Naive thymus-derived CD8-positive, alpha-beta T cell (primary cell): ENCODE measurements around the gene KCND2. TPM values are rescaled to one million over a fixed set of nuclear protein-coding genes. Genes with fewer than 3 reads are reported as not detected.

ENCODE experiments used
- ATAC-seq, 2 donors: fragments of 150-1000 bp; cut with Tn5 transposase in 1 of 2; sonication (Bioruptor Pico), chemical (Tn5 transposase) in 1 of 2; 1 replicate in 1 of 2; 2 replicates in 1 of 2; pipeline ENCODE4 v1.10.0; 2021; ENCODE audit warnings: mild to moderate bottlenecking in 2 of 2, moderate library complexity in 2 of 2
- POLR2A ChIA-PET: fragments of 350-600 bp; sonication (Branson Sonifier 250); formaldehyde crosslinking; loops from one replicate; lab custom pipeline; 2021; ENCODE audit warnings: antibody characterized with exemption; lab: Charles Lee
- DNase-seq, 10 donors: peaks; one replicate each; pipeline versions ENCODE4 v3.0.0 to v3.0.0-alpha.2; 2020 to 2022
- H3K27ac Mint-ChIP-seq, 10 donors: one replicate each; pipeline ENCODE4 v1.8.0; 2020 to 2022; ENCODE audit warnings: mild to moderate bottlenecking in 10 of 10, mixed read lengths in 10 of 10, moderate library complexity in 4 of 10, inconsistent platforms in 1 of 10
- H3K27me3 Mint-ChIP-seq, 5 donors: one replicate each; pipeline ENCODE4 v1.8.0; 2021 to 2022; ENCODE audit warnings: mixed read lengths in 5 of 5
- H3K36me3 Mint-ChIP-seq, 3 donors: one replicate each; pipeline ENCODE4 v1.8.0; 2020 to 2022; ENCODE audit warnings: mixed read lengths in 3 of 3, mild to moderate bottlenecking in 2 of 3, inconsistent platforms in 1 of 3
- H3K4me1 Mint-ChIP-seq, 4 donors: one replicate each; pipeline ENCODE4 v1.8.0; 2021 to 2022; ENCODE audit warnings: mixed read lengths in 4 of 4
- H3K4me3 Mint-ChIP-seq, 10 donors: one replicate each; pipeline ENCODE4 v1.8.0; 2020 to 2022; ENCODE audit warnings: mild to moderate bottlenecking in 10 of 10, mixed read lengths in 10 of 10, moderate library complexity in 6 of 10, inconsistent platforms in 1 of 10
- H3K9me3 Mint-ChIP-seq, 9 donors: one replicate each; pipeline ENCODE4 v1.8.0; 2020 to 2022; ENCODE audit warnings: mixed read lengths in 9 of 9, mild to moderate bottlenecking in 3 of 9, inconsistent platforms in 1 of 9, moderate library complexity in 1 of 9
- polyA plus RNA-seq, 3 donors: library from polyadenylated mRNA; unstranded; fragments of 300-500 nt; fragmentation: Illumina TruSeq; gene quantifications; one replicate each; pipeline ENCODE4 v1.2.3, GENCODE V29; 2021
- total RNA-seq, 8 experiments: library from RNA in 2 of 8; stranded (reverse) in 2 of 8; gene quantifications; one replicate each; pipeline ENCODE4 v1.2.3 and lab custom pipeline; 2021 to 2026

Gene KCND2
- total and polyA plus RNA-seq, 5 experiments from 2014 or later: not detected

DNA sequence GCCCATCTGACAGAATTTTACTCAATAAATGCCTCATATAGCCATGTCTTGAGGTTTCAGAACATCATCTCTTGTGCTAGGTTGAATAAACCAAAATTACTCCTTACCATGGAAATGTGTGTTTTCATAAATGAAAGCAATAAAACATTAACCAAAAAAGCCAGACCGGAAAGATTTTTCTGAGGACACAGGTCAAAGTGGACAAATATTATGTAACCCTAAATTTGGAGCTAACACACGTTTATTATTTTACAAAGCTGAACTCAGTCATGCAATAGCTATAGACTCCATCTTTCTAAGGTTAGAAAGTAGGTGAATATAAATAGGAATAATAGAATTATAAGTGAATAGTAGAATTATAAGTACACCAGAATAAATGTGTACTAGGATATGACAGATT lies 315.9 kb downstream of the KCND2 start:
- Mint-ChIP-seq H3K36me3 (no peaks in the 10 kb centered on the region), H3K9me3 (peaks cover 0 to 10% (median 0%) of the 10 kb centered on the region in 9 donors), H3K4me3 (no peak overlapping the region), H3K27me3 (no peaks in the 10 kb centered on the region), H3K27ac (no peak overlapping the region), H3K4me1 (no peaks in the 10 kb centered on the region)
- no peak for ATAC-seq
- no peak for DNase-seq
- POLR2A ChIA-PET: no interaction called here

DNA sequence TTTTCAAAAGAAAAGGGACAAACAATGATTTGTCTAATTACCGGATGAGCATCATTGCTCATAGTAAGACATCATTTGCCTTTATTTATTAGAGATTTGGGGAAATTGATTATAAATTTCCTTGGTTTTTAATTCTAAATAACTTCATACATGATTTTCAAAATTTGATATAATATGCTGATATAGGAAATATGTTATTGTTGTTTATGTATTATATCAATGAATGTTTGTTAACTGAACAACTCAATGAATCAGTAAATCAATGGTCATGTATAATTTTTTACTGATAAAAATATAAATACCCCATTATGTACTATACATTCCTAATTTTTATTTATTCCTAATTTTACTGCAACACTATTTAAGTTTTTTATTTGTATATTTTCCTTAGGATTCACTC lies 327.6 kb downstream of the KCND2 start:
- no peak for ATAC-seq
- no peak overlapping the region for H3K4me3 Mint-ChIP-seq
- peaks cover 0 to 9% (median 2%) of the 10 kb centered on the region in 9 donors for H3K9me3 Mint-ChIP-seq
- H3K36me3 Mint-ChIP-seq: no peaks in the 10 kb centered on the region
- DNase-seq: no peak
- no peaks in the 10 kb centered on the region for H3K4me1 Mint-ChIP-seq
- POLR2A ChIA-PET: no interaction called here
- H3K27me3 Mint-ChIP-seq: no peaks in the 10 kb centered on the region
- no peak overlapping the region for H3K27ac Mint-ChIP-seq

DNA sequence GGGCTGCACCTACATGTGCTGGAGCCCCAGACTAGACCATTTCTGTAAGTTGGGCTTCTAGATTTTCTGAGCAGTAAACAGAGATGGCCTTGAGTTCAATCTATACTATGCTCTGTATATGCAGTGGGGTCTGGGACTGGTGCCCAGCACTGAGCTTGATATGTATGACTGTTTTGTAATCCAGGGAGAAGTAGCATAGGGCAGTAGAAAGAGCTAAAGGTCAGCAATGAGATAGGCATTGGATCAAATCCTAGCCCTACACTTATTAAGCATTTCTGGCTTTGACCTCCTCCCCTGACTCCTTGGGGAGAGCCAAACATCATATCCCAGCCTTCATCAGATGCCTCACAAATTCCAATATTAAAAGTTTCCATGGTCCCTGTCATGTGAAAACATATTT lies 330.4 kb downstream of the KCND2 start:
- no peaks in the 10 kb centered on the region for H3K27me3 Mint-ChIP-seq
- H3K4me1 Mint-ChIP-seq: no peaks in the 10 kb centered on the region
- POLR2A ChIA-PET: no interaction called here
- ATAC-seq: no peak
- H3K36me3 Mint-ChIP-seq: no peaks in the 10 kb centered on the region
- no peak for DNase-seq
- no peak overlapping the region for H3K27ac Mint-ChIP-seq
- no peak overlapping the region for H3K4me3 Mint-ChIP-seq
- H3K9me3 Mint-ChIP-seq: peaks cover 0 to 9% (median 4%) of the 10 kb centered on the region in 9 donors

DNA sequence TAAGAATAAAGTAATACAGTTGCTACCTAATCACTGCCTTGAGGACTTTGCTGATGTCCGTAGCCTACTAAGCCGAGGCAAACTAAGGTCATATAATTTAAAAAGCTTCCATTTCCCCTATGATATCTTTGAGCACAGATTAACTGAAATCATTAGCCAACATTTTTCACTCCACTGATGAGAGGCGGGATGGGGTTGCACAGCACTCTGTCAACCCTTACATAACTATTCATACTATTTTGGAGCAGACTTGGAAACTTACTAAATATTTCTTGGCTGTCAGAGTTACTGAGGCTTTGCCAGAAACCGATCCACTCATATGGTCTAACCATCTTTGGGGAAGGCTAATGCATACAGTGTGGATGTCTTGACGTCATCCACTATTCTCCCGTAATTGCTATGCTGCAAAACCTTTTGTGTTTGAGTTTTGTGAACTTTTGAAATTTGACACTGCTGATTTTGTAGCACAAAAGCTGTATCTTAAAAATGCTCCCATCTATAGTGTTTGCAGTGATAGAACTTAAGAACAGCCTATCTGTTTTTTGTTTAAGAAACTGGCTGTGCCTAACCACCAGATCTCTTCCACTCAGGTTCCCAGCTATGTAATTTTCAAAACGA lies 336.3 kb downstream of the KCND2 start:
- H3K36me3 Mint-ChIP-seq: no peaks in the 10 kb centered on the region
- no peak overlapping the region for H3K27ac Mint-ChIP-seq
- H3K27me3 Mint-ChIP-seq: no peaks in the 10 kb centered on the region
- no peak for ATAC-seq
- H3K9me3 Mint-ChIP-seq: peaks cover 0 to 9% (median 3%) of the 10 kb centered on the region in 9 donors
- no peak overlapping the region for H3K4me3 Mint-ChIP-seq
- DNase-seq: no peak
- no peaks in the 10 kb centered on the region for H3K4me1 Mint-ChIP-seq
- POLR2A ChIA-PET: no interaction called here

DNA sequence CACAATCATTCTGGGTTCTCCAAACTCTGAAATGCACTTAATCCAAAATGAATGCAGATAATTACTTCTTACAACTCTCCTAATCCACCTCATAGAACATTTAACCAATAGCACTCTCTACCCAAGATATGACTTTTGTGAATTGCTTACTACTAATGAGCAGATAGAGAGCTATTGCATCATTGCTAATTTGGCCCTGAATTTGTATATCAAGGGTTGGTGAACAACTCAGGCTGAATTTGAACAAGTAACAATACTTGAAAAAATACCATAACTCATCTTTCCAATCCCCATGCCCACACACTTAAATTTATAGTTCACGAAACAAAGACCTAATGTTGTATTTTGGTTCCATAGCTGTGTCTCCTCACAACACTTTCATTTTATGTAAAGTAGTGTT lies 339.0 kb downstream of the KCND2 start:
- no peaks in the 10 kb centered on the region for H3K36me3 Mint-ChIP-seq
- ATAC-seq: no peak

DNA sequence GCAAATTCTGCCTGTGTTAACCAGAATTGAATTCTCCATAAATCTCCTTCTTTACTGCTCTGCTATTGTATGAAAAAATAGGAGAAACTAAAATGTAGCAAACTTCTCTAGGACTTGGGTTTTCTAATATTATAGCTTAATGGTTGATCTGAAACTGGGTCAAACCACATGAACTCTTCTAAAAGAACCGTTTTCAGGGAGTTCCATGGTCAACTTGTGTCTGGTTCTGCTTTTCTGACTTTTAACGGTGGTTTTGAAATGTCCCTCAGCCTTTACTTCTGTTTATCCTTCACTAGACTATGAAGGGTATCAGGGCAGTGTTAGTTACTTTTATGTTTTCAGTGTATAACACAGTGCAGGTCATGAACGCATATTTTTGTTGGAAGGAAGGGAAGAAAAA lies 342.7 kb downstream of the KCND2 start:
- Mint-ChIP-seq H3K36me3 (no peaks in the 10 kb centered on the region), H3K4me3 (no peak overlapping the region), H3K9me3 (peaks cover 0 to 14% (median 0%) of the 10 kb centered on the region in 9 donors), H3K27ac (no peak overlapping the region), H3K27me3 (no peaks in the 10 kb centered on the region), H3K4me1 (no peaks in the 10 kb centered on the region)
- ATAC-seq (no peak), DNase-seq (no peak)
- POLR2A ChIA-PET: no interaction called here

More for the DNA sequence above, 339.0 kb downstream of the KCND2 start:
- POLR2A ChIA-PET: no interaction called here
- DNase-seq: no peak
- Mint-ChIP-seq H3K27me3 (no peaks in the 10 kb centered on the region), H3K27ac (no peak overlapping the region), H3K9me3 (peaks cover 0 to 9% (median 0%) of the 10 kb centered on the region in 9 donors), H3K4me1 (no peaks in the 10 kb centered on the region), H3K4me3 (no peak overlapping the region)

DNA sequence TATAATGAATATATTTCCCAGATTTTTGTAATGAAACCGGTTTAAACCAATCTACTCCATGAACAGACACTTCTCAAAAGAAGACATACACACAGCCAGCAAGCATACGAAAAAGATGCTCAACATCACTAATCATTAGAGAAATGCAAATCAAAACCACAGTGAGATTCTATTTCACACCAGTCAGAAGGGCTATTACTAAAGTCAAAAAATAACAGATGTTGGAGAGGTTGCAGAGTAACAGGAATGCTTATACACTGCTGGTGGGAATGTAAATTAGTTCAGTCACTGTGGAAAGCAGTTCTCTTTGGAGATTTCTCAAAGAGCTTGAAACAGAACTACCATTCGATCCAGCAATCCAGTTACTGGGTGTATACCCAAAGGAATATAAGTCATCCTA lies 344.3 kb downstream of the KCND2 start:
- H3K27me3 Mint-ChIP-seq: no peaks in the 10 kb centered on the region
- POLR2A ChIA-PET: no interaction called here
- H3K4me1 Mint-ChIP-seq: no peaks in the 10 kb centered on the region
- no peak overlapping the region for H3K27ac Mint-ChIP-seq
- ATAC-seq (no peak), DNase-seq (no peak)
- H3K9me3 Mint-ChIP-seq: peaks cover 0 to 16% (median 0%) of the 10 kb centered on the region in 9 donors
- no peak overlapping the region for H3K4me3 Mint-ChIP-seq
- no peaks in the 10 kb centered on the region for H3K36me3 Mint-ChIP-seq

DNA sequence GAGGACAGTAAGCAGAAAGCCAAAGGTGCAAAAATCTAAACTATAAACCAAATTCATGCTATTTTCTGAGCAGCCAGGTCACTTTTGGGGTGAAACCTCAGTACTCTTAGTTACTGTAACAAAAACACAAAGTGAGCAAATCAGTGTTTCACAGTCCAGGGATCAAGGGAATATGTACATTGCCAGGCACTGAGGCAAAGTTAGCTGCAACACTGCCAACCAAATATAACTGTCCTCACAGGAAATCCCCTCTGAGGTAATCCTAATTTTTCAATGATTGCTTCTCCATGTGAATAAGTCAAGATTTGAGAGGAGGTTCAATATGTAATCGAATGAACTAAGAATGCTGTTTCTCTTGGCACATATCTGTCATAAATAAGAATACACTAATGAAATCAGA lies 355.3 kb downstream of the KCND2 start:
- ATAC-seq: no peak
- no peak overlapping the region for H3K27ac Mint-ChIP-seq
- no peak overlapping the region for H3K4me3 Mint-ChIP-seq
- H3K9me3 Mint-ChIP-seq: peaks cover 0 to 2% (median 0%) of the 10 kb centered on the region in 9 donors
- DNase-seq: no peak
- H3K36me3 Mint-ChIP-seq: no peaks in the 10 kb centered on the region
- no peaks in the 10 kb centered on the region for H3K27me3 Mint-ChIP-seq
- no peaks in the 10 kb centered on the region for H3K4me1 Mint-ChIP-seq
- POLR2A ChIA-PET: no interaction called here

DNA sequence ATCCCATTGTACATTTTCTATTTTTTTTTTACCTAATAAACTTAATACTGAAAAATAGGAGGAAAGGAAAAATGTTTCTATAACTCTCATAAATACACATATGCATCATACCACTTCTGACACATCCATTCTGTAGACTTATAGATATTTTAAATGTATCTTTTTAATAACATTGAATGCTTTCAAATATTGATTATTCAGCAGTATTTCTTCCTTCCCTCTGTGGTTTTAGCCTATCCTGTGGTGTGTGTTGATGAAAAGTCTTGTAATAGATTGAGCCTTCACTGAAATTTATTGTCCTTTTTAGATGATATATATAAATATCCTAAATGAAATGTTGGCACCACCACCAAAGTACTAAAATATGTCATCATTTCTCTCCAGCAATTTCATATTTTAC lies 366.9 kb downstream of the KCND2 start:
- POLR2A ChIA-PET: no interaction called here
- DNase-seq: no peak
- no peaks in the 10 kb centered on the region for H3K4me1 Mint-ChIP-seq
- H3K27ac Mint-ChIP-seq: no peak overlapping the region
- H3K9me3 Mint-ChIP-seq: peaks cover 0 to 8% (median 2%) of the 10 kb centered on the region in 9 donors
- no peaks in the 10 kb centered on the region for H3K27me3 Mint-ChIP-seq
- no peak overlapping the region for H3K4me3 Mint-ChIP-seq
- no peaks in the 10 kb centered on the region for H3K36me3 Mint-ChIP-seq
- no peak for ATAC-seq

DNA sequence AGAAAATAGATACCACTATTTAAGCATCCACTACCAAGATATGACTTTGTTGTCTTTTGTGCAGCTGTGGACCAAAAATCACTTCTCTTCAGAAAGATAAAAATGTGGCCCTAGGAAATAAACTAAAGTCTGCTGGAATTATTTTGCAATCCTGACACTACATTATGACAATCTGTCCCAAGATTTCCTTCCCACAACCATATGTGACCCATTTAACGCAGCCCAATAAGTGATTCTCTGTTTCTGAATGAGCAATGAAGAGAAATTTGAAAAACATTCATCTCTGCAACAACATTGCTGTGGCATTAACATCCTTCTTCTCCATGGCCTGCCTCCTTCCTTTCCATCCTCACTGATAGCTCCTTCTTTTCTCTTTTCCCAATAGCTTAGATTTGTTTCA lies 373.0 kb downstream of the KCND2 start:
- H3K9me3 Mint-ChIP-seq: peaks cover 0 to 11% (median 2%) of the 10 kb centered on the region in 9 donors
- H3K27me3 Mint-ChIP-seq: peaks cover 0 to 1% (median 0%) of the 10 kb centered on the region in 5 donors
- H3K36me3 Mint-ChIP-seq: no peaks in the 10 kb centered on the region
- DNase-seq: no peak
- no peak overlapping the region for H3K27ac Mint-ChIP-seq
- ATAC-seq: no peak
- H3K4me3 Mint-ChIP-seq: no peak overlapping the region
- H3K4me1 Mint-ChIP-seq: no peaks in the 10 kb centered on the region
- POLR2A ChIA-PET: no interaction called here

DNA sequence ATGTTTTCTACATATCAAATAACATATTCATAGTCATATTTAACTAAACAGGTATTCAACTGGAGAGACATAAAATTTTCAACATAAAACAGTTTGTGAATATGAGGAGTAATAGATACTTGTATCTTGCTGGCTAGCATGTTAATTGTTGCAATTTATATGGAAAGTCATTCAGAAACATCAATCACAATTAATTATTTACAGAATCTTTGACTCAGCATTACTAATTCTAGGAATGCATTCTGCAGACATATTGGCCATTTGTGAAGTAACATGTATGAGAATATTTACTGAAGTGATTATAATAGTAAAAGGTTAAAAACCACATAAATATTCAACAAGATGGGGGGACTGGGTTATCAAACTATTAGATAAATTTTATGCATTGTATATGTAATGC lies 381.3 kb downstream of the KCND2 start:
- Mint-ChIP-seq H3K27me3 (peaks cover 0 to 3% (median 0%) of the 10 kb centered on the region in 5 donors), H3K4me1 (no peaks in the 10 kb centered on the region), H3K36me3 (no peaks in the 10 kb centered on the region), H3K9me3 (peaks cover 0 to 4% (median 0%) of the 10 kb centered on the region in 9 donors), H3K4me3 (no peak overlapping the region), H3K27ac (no peak overlapping the region)
- DNase-seq (no peak), ATAC-seq (no peak)
- POLR2A ChIA-PET: no interaction called here

DNA sequence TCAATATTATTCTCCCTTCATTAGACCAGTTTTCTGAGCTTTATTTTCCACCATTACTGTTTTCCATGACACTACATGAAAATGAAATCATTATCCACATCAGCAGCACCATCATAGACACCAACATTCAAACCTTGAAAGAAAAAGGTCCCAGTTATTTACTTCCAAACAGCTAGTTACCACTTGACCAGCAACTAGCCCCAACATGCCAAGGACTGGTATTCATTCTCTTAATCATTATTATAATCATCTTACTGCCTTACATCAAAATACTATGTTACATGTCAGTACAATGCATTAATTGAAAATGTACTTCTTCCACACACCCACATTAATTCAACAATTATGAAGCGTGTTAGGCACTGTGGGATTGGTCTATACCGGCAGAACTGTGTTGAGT lies 385.5 kb downstream of the KCND2 start:
- Mint-ChIP-seq H3K4me1 (no peaks in the 10 kb centered on the region), H3K36me3 (no peaks in the 10 kb centered on the region), H3K27ac (no peak overlapping the region), H3K4me3 (no peak overlapping the region), H3K9me3 (peaks cover 0 to 4% (median 0%) of the 10 kb centered on the region in 9 donors), H3K27me3 (no peaks in the 10 kb centered on the region)
- ATAC-seq: no peak
- DNase-seq: no peak
- POLR2A ChIA-PET: no interaction called here

DNA sequence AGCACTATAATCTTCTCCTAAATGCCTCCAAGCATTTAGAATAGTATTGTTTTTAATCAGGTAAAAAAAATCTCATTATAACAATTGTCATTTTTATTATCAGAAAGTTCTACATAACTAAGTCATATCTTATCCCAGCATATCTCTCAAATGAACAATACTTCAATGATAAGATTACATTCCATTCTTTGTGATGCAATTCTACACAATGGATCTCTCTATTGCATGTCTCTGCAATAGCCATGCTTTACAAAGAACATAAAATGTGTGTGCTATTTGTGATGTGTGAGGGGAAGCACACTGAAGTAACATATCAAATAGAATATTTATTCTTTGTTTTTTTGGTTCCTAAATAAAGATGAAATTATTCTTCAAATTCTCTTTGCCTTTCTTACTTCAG lies 389.3 kb downstream of the KCND2 start:
- no peak for ATAC-seq

DNA sequence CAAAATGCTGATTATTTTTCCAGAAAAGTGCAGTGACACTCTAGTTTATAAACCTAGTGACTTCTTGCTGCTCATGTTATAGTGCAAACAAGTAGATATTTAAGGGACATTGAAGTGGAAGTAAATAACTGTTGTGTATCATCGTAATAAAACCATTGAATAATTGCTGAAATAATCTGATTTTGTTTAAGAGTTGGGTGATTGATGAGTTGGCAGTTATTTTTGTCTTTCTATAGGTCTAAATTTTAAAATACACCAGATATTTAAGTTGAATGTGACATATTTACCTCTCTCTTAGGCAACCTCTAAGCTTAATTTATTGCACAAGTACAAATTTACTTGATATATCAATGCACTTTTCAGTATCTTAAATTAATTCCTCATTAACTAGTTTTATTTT lies 392.1 kb downstream of the KCND2 start:
- ATAC-seq: no peak
- H3K27ac Mint-ChIP-seq: no peak overlapping the region
- H3K27me3 Mint-ChIP-seq: no peaks in the 10 kb centered on the region
- POLR2A ChIA-PET: no interaction called here
- no peak overlapping the region for H3K4me3 Mint-ChIP-seq
- H3K9me3 Mint-ChIP-seq: peaks cover 0 to 2% (median 0%) of the 10 kb centered on the region in 9 donors
- no peak for DNase-seq
- no peaks in the 10 kb centered on the region for H3K4me1 Mint-ChIP-seq
- H3K36me3 Mint-ChIP-seq: no peaks in the 10 kb centered on the region

More for the DNA sequence above, 389.3 kb downstream of the KCND2 start:
- Mint-ChIP-seq H3K4me1 (no peaks in the 10 kb centered on the region), H3K9me3 (peaks cover 0 to 2% (median 0%) of the 10 kb centered on the region in 9 donors), H3K36me3 (no peaks in the 10 kb centered on the region), H3K27me3 (no peaks in the 10 kb centered on the region), H3K27ac (no peak overlapping the region), H3K4me3 (no peak overlapping the region)
- no peak for DNase-seq
- POLR2A ChIA-PET: no interaction called here
